Neural cell (in vitro differentiated cells): Measurements from ENCODE around the gene ARHGEF37. TPM values are rescaled to one million over a fixed set of nuclear protein-coding genes. Genes with fewer than 3 reads are reported as not detected.
A peak's percentile ranks its signal among the peaks of the same experiment; 100 is the strongest.

ENCODE experiments used
- H2AFZ ChIP-seq: fragments of 200-600, 300-800 bp; sonication (generic), shearing (Covaris generic); 2 replicates; pipeline ENCODE4 v1.6.0; 2014; ENCODE audit warnings: low read depth, mild to moderate bottlenecking, antibody characterized with exemption, low read length, moderate library complexity
- H3F3A ChIP-seq: fragments of 200-600 bp; shearing (Covaris generic); 2 replicates; pipeline ENCODE4 v1.6.1; 2016; ENCODE audit warnings: mild to moderate bottlenecking, moderate library complexity, mixed read lengths, antibody characterized with exemption, low read length; ENCODE audit not compliant: insufficient read depth, poor library complexity, severe bottlenecking
- H3K27ac ChIP-seq: fragments of 200-600, 300-800 bp; sonication (generic), shearing (Covaris generic); 2 replicates; pipeline ENCODE4 v1.5.1; 2014; ENCODE audit warnings: mild to moderate bottlenecking, low read length, moderate library complexity
- H3K27me3 ChIP-seq: fragments of 300-800, 200-600 bp; sonication (generic), shearing (Covaris generic); 2 replicates; pipeline ENCODE4 v1.6.0; 2014; ENCODE audit warnings: mild to moderate bottlenecking, low read depth, low read length, moderate library complexity; ENCODE audit not compliant: insufficient read depth
- H3K36me3 ChIP-seq: fragments of 300-800, 200-600 bp; sonication (generic), shearing (Covaris generic); 2 replicates; pipeline ENCODE4 v1.5.1; 2014; ENCODE audit warnings: mild to moderate bottlenecking, antibody characterized with exemption, low read length, moderate library complexity; ENCODE audit not compliant: insufficient read depth
- H3K4me2 ChIP-seq: fragments of 300-800, 200-600 bp; sonication (generic), shearing (Covaris generic); 2 replicates; pipeline ENCODE4 v1.6.0; 2014; ENCODE audit warnings: mild to moderate bottlenecking, low read length
- H3K4me3 ChIP-seq: fragments of 300-800, 200-600 bp; sonication (generic), shearing (Covaris generic); 2 replicates; pipeline ENCODE4 v1.5.1; 2014; ENCODE audit warnings: mild to moderate bottlenecking, low read length, moderate library complexity
- H3K79me2 ChIP-seq: fragments of 200-600 bp; shearing (Covaris generic); replicated peaks from 2 replicates; pipeline ENCODE4 v1.6.0; 2014; ENCODE audit warnings: mild to moderate bottlenecking, low read length, moderate library complexity; ENCODE audit not compliant: insufficient read depth
- H3K9ac ChIP-seq: fragments of 300-800, 200-600 bp; sonication (generic), shearing (Covaris generic); 2 replicates; pipeline ENCODE4 v1.6.1; 2016; ENCODE audit warnings: mild to moderate bottlenecking, low read length, mixed read lengths
- H3K9me2 ChIP-seq: fragments of 200-600 bp; shearing (Covaris generic); 2 replicates; pipeline ENCODE4 v1.6.1; 2016; ENCODE audit warnings: mild to moderate bottlenecking, low read length, mixed read lengths; ENCODE audit not compliant: insufficient read depth
- H3K9me3 ChIP-seq: fragments of 200-600, 300-800 bp; sonication (generic), shearing (Covaris generic); 2 replicates; pipeline ENCODE4 v1.6.1; 2016; ENCODE audit warnings: mild to moderate bottlenecking, mixed run types, low read length, moderate library complexity, mixed read lengths
- H4K20me1 ChIP-seq: fragments of 200-600 bp; shearing (Covaris generic); 2 replicates; pipeline ENCODE4 v1.6.1; 2016; ENCODE audit warnings: mild to moderate bottlenecking, mixed run types; ENCODE audit not compliant: insufficient read depth
- EP300 ChIP-seq: fragments of 450-650 bp; conservative IDR thresholded peaks from 2 replicates; pipeline ENCODE4 v1.6.1; 2014; ENCODE audit warnings: antibody characterized with exemption, mild to moderate bottlenecking, moderate library complexity; ENCODE audit not compliant: poor library complexity, severe bottlenecking
- EZH2 ChIP-seq: fragments of 200-600, 300-800 bp; shearing (Covaris generic), sonication (generic); IDR thresholded peaks from 2 replicates; pipeline ENCODE4 v1.6.1; 2014; ENCODE audit warnings: antibody characterized with exemption, low read length, borderline replicate concordance, mild to moderate bottlenecking; ENCODE audit not compliant: insufficient read depth, poor library complexity, severe bottlenecking
- MXI1 ChIP-seq: fragments of 450-650 bp; conservative IDR thresholded peaks from 2 replicates; pipeline ENCODE4 v1.6.1; 2014; ENCODE audit warnings: antibody characterized with exemption, mild to moderate bottlenecking; ENCODE audit not compliant: poor library complexity, severe bottlenecking
- POLR2AphosphoS5 ChIP-seq: IDR thresholded peaks from 2 replicates; pipeline ENCODE4 v1.6.1; 2012
- RAD21 ChIP-seq: fragments of 450-650 bp; conservative IDR thresholded peaks from 2 replicates; pipeline ENCODE4 v1.6.1; 2014; ENCODE audit warnings: antibody characterized with exemption, mild to moderate bottlenecking, moderate library complexity
- SMC3 ChIP-seq: fragments of 450-650 bp; conservative IDR thresholded peaks from 2 replicates; pipeline ENCODE4 v1.6.1; 2014; ENCODE audit warnings: antibody characterized with exemption, mild to moderate bottlenecking, moderate library complexity; ENCODE audit not compliant: poor library complexity
- TAF1 ChIP-seq: IDR thresholded peaks from 2 replicates; pipeline ENCODE4 v1.6.1; 2012; ENCODE audit warnings: low read depth
- polyA plus RNA-seq: library from polyadenylated mRNA; depleted of rRNA; stranded (reverse); fragments of >200 nt; gene quantifications from 2 replicates; pipeline ENCODE4 v1.2.3, GENCODE V29; 2014
- TF ChIP-seq, protein P1 (sequence below): IDR thresholded peaks from 2 replicates; pipeline ENCODE4 v1.6.1; 2012; ENCODE audit warnings: borderline replicate concordance
- TF ChIP-seq, protein P2 (sequence below): fragments of 450-650 bp; IDR thresholded peaks from 2 replicates; pipeline ENCODE4 v1.5.1; 2014; ENCODE audit warnings: antibody characterized with exemption, mild to moderate bottlenecking, moderate library complexity; ENCODE audit not compliant: poor library complexity, severe bottlenecking

ARHGEF37 gene
- polyA plus RNA-seq, 1 donor from 2014 or later = 0.53 TPM

DNA sequence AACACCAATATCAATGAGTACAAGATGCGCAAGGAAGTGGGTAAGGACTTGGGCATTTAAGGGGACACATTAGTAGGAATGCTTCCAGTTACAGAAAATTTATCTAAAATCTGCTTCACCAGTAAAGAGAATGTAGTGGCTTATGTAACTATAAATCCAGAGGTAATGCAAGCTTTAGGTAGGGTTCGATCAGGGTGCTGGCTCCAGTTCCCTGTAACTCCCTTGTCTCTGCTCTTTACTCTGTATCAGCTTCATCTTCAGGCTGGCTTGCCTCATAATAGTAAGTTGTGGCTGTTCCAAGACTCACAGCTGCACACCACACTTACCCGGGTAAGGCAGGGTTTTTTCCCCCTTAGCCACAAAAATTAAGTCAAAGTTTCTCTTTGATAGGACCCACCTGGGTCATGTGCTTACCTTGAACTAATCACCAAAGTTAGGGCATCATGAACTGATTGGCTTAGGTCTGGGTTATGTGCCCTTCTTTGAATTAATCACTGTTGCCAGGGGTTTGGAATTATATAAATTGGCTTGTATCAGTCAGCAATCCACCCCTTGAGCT lies 35.5 kb downstream of the ARHGEF37 start:
- H3K27ac ChIP-seq = no peak overlapping the region
- no peaks in the 10 kb centered on the region for H3K9me2 ChIP-seq
- H4K20me1 ChIP-seq = no peaks in the 10 kb centered on the region
- TF ChIP-seq POLR2AphosphoS5 (no peak), SMC3 (no peak), EZH2 (no peak)
- no peak overlapping the region for H3K4me3 ChIP-seq
- no peaks in the 10 kb centered on the region for H3K79me2 ChIP-seq
- no peaks in the 10 kb centered on the region for H3K27me3 ChIP-seq
- H3K9me3 ChIP-seq = no peaks in the 10 kb centered on the region
- H3K4me2 ChIP-seq = no peak overlapping the region
- H2AFZ ChIP-seq = no peak overlapping the region
- no peaks in the 10 kb centered on the region for H3K36me3 ChIP-seq
- H3K9ac ChIP-seq = no peak overlapping the region
- H3F3A ChIP-seq = no peaks in the 10 kb centered on the region

DNA sequence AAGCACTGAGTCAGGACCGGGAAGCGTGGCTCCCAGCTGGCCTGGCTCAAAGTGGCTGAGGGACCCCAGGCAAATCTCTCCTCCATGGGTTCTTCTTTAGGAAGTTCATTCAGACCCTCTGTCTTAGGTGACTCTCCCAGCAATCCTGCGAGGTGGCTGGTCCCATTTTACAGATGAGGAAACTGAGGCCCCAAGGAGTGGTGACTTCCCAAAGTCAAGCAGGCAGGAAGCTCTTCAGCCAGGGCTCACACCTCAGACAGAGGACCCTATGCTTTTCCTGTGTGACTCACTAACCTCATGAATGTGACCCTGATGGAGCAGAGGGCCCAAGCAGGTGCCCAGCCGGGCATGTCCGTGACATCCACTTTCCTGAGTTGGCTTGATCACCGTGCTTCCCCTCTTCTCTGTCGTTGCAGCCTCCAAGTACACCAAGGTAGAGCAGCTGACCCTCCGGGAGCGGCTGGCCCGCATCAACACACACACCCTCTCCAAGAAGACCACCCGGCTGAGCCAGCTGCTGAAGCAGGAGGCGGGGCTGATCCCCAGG lies 36.5 kb downstream of the ARHGEF37 start:
- no peak for TF ChIP-seq EP300
- TF ChIP-seq, protein P1, sequence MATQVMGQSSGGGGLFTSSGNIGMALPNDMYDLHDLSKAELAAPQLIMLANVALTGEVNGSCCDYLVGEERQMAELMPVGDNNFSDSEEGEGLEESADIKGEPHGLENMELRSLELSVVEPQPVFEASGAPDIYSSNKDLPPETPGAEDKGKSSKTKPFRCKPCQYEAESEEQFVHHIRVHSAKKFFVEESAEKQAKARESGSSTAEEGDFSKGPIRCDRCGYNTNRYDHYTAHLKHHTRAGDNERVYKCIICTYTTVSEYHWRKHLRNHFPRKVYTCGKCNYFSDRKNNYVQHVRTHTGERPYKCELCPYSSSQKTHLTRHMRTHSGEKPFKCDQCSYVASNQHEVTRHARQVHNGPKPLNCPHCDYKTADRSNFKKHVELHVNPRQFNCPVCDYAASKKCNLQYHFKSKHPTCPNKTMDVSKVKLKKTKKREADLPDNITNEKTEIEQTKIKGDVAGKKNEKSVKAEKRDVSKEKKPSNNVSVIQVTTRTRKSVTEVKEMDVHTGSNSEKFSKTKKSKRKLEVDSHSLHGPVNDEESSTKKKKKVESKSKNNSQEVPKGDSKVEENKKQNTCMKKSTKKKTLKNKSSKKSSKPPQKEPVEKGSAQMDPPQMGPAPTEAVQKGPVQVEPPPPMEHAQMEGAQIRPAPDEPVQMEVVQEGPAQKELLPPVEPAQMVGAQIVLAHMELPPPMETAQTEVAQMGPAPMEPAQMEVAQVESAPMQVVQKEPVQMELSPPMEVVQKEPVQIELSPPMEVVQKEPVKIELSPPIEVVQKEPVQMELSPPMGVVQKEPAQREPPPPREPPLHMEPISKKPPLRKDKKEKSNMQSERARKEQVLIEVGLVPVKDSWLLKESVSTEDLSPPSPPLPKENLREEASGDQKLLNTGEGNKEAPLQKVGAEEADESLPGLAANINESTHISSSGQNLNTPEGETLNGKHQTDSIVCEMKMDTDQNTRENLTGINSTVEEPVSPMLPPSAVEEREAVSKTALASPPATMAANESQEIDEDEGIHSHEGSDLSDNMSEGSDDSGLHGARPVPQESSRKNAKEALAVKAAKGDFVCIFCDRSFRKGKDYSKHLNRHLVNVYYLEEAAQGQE = no peak
- no peak overlapping the region for H3K9ac ChIP-seq
- H3K79me2 ChIP-seq = no peaks in the 10 kb centered on the region
- no peaks in the 10 kb centered on the region for H4K20me1 ChIP-seq
- no peaks in the 10 kb centered on the region for H3F3A ChIP-seq
- no peaks in the 10 kb centered on the region for H3K36me3 ChIP-seq
- H3K4me3 ChIP-seq = no peak overlapping the region
- H3K27ac ChIP-seq = no peak overlapping the region
- no peak overlapping the region for H3K4me2 ChIP-seq
- H3K9me3 ChIP-seq = no peaks in the 10 kb centered on the region
- no peaks in the 10 kb centered on the region for H3K9me2 ChIP-seq
- H3K27me3 ChIP-seq = no peaks in the 10 kb centered on the region
- H2AFZ ChIP-seq = no peak overlapping the region

DNA sequence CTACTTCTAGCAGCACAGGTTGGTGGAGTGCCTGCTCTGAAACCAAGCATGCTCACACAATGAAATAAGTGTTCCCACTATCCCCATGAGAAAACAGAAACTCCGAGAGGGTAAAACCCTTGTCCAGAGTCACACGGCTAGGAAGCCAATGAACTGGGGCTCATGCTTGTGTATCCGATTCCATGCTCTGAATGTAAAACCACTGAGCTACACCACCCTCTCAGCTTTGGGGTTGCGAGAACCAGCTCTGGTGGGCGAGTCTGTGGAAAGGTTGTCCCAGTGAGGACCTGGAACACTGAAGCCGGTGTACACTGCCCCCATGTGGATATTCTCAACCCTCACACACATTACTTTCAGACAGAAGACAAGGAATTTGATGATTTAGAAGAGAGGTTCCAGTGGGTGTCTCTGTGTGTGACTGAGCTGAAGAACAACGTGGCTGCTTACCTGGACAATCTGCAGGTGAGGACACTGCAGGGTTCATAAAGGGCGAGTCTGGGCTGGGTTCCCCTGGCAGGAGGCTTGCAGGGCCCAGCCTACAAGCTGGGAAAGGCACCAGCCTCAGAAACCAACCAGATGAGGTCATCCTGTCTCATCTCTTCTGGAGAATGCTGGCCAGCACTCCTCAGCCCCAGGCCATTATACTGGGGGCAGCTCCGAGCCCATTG lies 37.4 kb downstream of the ARHGEF37 start:
- H3K9me3 ChIP-seq = no peaks in the 10 kb centered on the region
- H2AFZ ChIP-seq = no peak overlapping the region
- H3K4me2 ChIP-seq = no peak overlapping the region
- no peaks in the 10 kb centered on the region for H3K27me3 ChIP-seq
- no peaks in the 10 kb centered on the region for H4K20me1 ChIP-seq
- H3K9ac ChIP-seq = no peak overlapping the region
- H3K79me2 ChIP-seq = no peaks in the 10 kb centered on the region
- no peaks in the 10 kb centered on the region for H3K36me3 ChIP-seq
- H3K4me3 ChIP-seq = no peak overlapping the region
- H3K9me2 ChIP-seq = no peaks in the 10 kb centered on the region
- TF ChIP-seq, protein P2, sequence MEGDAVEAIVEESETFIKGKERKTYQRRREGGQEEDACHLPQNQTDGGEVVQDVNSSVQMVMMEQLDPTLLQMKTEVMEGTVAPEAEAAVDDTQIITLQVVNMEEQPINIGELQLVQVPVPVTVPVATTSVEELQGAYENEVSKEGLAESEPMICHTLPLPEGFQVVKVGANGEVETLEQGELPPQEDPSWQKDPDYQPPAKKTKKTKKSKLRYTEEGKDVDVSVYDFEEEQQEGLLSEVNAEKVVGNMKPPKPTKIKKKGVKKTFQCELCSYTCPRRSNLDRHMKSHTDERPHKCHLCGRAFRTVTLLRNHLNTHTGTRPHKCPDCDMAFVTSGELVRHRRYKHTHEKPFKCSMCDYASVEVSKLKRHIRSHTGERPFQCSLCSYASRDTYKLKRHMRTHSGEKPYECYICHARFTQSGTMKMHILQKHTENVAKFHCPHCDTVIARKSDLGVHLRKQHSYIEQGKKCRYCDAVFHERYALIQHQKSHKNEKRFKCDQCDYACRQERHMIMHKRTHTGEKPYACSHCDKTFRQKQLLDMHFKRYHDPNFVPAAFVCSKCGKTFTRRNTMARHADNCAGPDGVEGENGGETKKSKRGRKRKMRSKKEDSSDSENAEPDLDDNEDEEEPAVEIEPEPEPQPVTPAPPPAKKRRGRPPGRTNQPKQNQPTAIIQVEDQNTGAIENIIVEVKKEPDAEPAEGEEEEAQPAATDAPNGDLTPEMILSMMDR = peak; percentile 55
- peak; percentile 52 for TF ChIP-seq RAD21
- no peak for TF ChIP-seq TAF1
- TF ChIP-seq MXI1 = no peak
- TF ChIP-seq EZH2 = no peak
- TF ChIP-seq, protein P1 = no peak
- no peak for TF ChIP-seq EP300
- no peak for TF ChIP-seq POLR2AphosphoS5
- TF ChIP-seq SMC3 = peak; percentile 35
- H3F3A ChIP-seq = no peaks in the 10 kb centered on the region
- H3K27ac ChIP-seq = no peak overlapping the region
